NCI-H2081 treated with DMSO at 0.1 percent for 48 hours (cell line): Measurements from ENCODE around the gene PKD2.

Experiments
- DNase-seq: peaks from one replicate; lab custom pipeline; 2025; lab: John Stamatoyannopoulos, UW

The PKD2 gene

GRCh38 chr4:88027611-88028608 is 20.5 kb downstream of the PKD2 start:
- no peak for DNase-seq

GRCh38 chr4:88028946-88029345 is 21.5 kb downstream of the PKD2 start:
- DNase-seq = no peak

GRCh38 chr4:88029556-88029955 is 22.1 kb downstream of the PKD2 start:
- DNase-seq = no peak

- no peak for DNase-seq
Measured at GRCh38 chr4:88030565-88031310, 23.3 kb downstream of the PKD2 start.

GRCh38 chr4:88033309-88033708 is 25.9 kb downstream of the PKD2 start:
- DNase-seq = no peak

GRCh38 chr4:88035292-88035691 is 27.9 kb downstream of the PKD2 start:
- no peak for DNase-seq

GRCh38 chr4:88037447-88037846 is 30.0 kb downstream of the PKD2 start:
- no peak for DNase-seq

- DNase-seq = no peak
Measured at GRCh38 chr4:88037936-88038335, 30.5 kb downstream of the PKD2 start.

GRCh38 chr4:88040707-88041106 is 33.3 kb downstream of the PKD2 start:
- DNase-seq = no peak

- no peak for DNase-seq
Measured at GRCh38 chr4:88041626-88042025, 34.2 kb downstream of the PKD2 start.

- no peak for DNase-seq
Measured at GRCh38 chr4:88043001-88043400, 35.6 kb downstream of the PKD2 start.

GRCh38 chr4:88043586-88044340 is 36.3 kb downstream of the PKD2 start:
- DNase-seq = no peak

- DNase-seq = no peak
Measured at GRCh38 chr4:88045021-88045420, 37.6 kb downstream of the PKD2 start.

- no peak for DNase-seq
Measured at GRCh38 chr4:88054229-88054628, 46.8 kb downstream of the PKD2 start.

GRCh38 chr4:88054901-88055300 is 47.5 kb downstream of the PKD2 start:
- no peak for DNase-seq

GRCh38 chr4:88058295-88058694 is 50.9 kb downstream of the PKD2 start:
- DNase-seq = no peak

GRCh38 chr4:88059766-88060165 is 52.3 kb downstream of the PKD2 start:
- no peak for DNase-seq

GRCh38 chr4:88060431-88060830 is 53.0 kb downstream of the PKD2 start:
- DNase-seq = no peak

- DNase-seq = no peak
Measured at GRCh38 chr4:88062311-88062710, 54.9 kb downstream of the PKD2 start.

GRCh38 chr4:88062843-88063242 is 55.4 kb downstream of the PKD2 start:
- no peak for DNase-seq

- no peak for DNase-seq
Measured at GRCh38 chr4:88063634-88064296, 56.3 kb downstream of the PKD2 start.

GRCh38 chr4:88064410-88064809 is 57.0 kb downstream of the PKD2 start:
- no peak for DNase-seq
